ENCODE results near the gene HM13. TPM values are rescaled to one million over a fixed set of nuclear protein-coding genes. Genes with fewer than 3 reads are reported as not detected.

Gene HM13
- total and polyA plus RNA-seq, 2 donors (not counting 1 experiment from before 2014, with no cell fraction given): 73.2 to 85.1 TPM

DNA sequence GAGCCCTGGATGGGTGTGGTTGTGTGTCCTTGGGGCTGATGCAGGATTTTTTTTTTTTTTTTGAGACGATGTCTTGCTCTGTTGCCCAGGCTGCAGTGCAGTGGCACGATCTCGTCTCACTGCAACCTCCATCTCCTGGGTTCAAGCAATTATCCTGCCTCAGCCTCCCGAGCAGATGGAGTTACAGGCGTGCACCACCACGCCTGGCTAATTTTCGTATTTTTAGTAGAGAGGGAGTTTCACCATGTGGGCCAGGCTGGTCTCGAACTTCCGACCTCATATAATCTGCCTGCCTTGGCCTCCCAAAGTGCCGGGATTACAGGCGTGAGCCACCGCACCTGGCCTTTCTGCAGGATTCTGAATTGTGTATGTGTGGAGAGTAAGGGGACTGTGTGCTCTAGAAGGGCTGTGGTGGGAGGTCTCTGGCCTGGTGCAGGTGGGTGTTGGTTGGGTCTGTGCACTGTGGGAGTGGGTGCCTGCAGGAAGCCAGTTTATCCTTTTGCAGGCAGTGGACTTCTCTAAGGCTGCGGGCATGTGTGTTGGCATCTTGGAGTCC lies 79.8 kb downstream of the HM13 start:
- ChIA-PET POLR2A (no interaction called here), CTCF (no interaction called here)
- H3K36me3 ChIP-seq (replicated peaks in 1 of 2; ENCODE audit: control extremely low read depth in 1 of 2, control insufficient read depth in 1 of 2, extremely low read depth in 1 of 2, insufficient read depth in 2 of 2, low read length in 1 of 2): no peaks in the 10 kb centered on the region
- H3K4me2 ChIP-seq (replicated peaks; ENCODE audit: low read depth, low read length, poor library complexity, severe bottlenecking): no peak overlapping the region
- Mint-ChIP-seq H3K27ac (no peak overlapping the region), H3K9me3 (ENCODE audit: insufficient read depth) (no peaks in the 10 kb centered on the region), H3K4me1 (no peaks in the 10 kb centered on the region), H3K4me3 (no peak overlapping the region), H3K27me3 (peaks cover 3% of the 10 kb centered on the region)
- intact Hi-C loops (cut with micrococcal nuclease): no loop called here
- H3K27me3 ChIP-seq (replicated peaks in 1 of 4; ENCODE audit: control extremely low read depth in 1 of 4, control insufficient read depth in 3 of 4, insufficient read depth in 4 of 4, low read length in 3 of 4): no peaks in the 10 kb centered on the region
- no peaks in the 10 kb centered on the region for H4K20me1 ChIP-seq (ENCODE audit: control insufficient read depth, insufficient read depth, low read length, poor library complexity, severe bottlenecking)
- ATAC-seq (ENCODE audit: low read depth) (no peak), DNase-seq (no peak)
- no peak overlapping the region for H3K4me3 ChIP-seq (ENCODE audit: control extremely low read depth in 1 of 5, extremely low read depth in 1 of 5, insufficient read depth in 1 of 5, low read depth in 2 of 5, low read length in 4 of 5)
- TF ChIP-seq, protein P1, sequence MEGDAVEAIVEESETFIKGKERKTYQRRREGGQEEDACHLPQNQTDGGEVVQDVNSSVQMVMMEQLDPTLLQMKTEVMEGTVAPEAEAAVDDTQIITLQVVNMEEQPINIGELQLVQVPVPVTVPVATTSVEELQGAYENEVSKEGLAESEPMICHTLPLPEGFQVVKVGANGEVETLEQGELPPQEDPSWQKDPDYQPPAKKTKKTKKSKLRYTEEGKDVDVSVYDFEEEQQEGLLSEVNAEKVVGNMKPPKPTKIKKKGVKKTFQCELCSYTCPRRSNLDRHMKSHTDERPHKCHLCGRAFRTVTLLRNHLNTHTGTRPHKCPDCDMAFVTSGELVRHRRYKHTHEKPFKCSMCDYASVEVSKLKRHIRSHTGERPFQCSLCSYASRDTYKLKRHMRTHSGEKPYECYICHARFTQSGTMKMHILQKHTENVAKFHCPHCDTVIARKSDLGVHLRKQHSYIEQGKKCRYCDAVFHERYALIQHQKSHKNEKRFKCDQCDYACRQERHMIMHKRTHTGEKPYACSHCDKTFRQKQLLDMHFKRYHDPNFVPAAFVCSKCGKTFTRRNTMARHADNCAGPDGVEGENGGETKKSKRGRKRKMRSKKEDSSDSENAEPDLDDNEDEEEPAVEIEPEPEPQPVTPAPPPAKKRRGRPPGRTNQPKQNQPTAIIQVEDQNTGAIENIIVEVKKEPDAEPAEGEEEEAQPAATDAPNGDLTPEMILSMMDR (IDR thresholded peaks at IDR 0.05): no peak
- TF ChIP-seq EZH2 (IDR thresholded peaks at IDR 0.05; ENCODE audit: borderline replicate concordance, insufficient read depth, low read depth, low read length, poor library complexity, severe bottlenecking): no peak
- 97% methylated on average over 10 of the region's 13 CpGs for WGBS (ENCODE audit: insufficient coverage)
- no peaks in the 10 kb centered on the region for H3K79me2 ChIP-seq (ENCODE audit: control insufficient read depth, insufficient read depth, low read length)
- H3K4me1 ChIP-seq (ENCODE audit: control insufficient read depth in 2 of 2, insufficient read depth in 2 of 2, low read length in 2 of 2): no peaks in the 10 kb centered on the region
- no peak overlapping the region for H3K27ac ChIP-seq (ENCODE audit: low read length in 2 of 2)
- no peak overlapping the region for H2AFZ ChIP-seq (ENCODE audit: insufficient read depth, low read depth, low read length, poor library complexity, severe bottlenecking)
- H3K9me3 ChIP-seq (ENCODE audit: control extremely low read depth in 1 of 3, control insufficient read depth in 2 of 3, insufficient read depth in 1 of 3, low read length in 2 of 3): peaks cover 0 to 3% (median 0%) of the 10 kb centered on the region in 3 donors
- no peak overlapping the region for H3K9ac ChIP-seq (ENCODE audit: low read length)

DNA sequence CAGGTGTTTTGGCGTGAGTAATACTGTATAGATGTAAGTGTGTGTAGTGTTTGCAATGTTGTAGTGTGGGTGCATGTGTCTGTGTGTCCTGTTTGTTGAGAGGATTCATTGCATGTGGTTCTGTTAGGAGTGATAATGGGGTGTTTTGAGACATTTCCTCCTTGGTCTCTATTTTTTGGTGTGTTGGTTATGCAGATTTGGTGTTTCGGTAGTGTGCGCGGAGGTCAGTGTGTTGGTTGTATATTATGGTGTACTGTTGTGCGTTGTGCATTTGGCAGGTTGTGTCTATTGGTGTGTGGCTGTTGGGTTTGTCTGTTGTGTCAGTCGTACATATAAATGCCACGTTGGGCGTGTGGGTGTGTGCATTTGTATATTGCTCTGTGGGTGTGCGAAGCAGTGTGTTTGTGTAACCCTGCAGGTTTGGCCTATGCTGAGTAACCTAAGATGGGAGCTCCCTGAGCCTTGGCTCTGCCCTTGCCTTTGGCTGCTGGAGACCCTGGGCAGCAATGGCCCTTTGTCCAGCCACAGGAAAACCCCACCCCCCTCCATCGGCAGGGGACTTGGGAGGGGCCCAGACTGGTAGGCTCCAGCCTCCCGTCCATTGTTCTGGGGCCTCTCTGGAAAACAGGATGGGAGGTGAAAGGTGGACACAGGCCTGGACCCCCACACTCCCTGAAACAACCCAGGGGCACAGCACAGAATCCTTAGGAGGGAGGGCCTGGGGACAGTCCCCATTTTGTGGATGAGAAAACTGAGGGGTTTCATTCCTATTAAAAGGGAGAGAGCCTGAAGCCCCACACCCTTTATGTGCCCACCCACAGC lies 80.5 kb downstream of the HM13 start:
- no peaks in the 10 kb centered on the region for H3K9me3 Mint-ChIP-seq (ENCODE audit: insufficient read depth)
- Histone ChIP-seq H3K4me2 (replicated peaks; ENCODE audit: low read depth, low read length, poor library complexity, severe bottlenecking) (no peak overlapping the region), H4K20me1 (ENCODE audit: control insufficient read depth, insufficient read depth, low read length, poor library complexity, severe bottlenecking) (no peaks in the 10 kb centered on the region), H3K4me3 (ENCODE audit: control extremely low read depth in 1 of 5, extremely low read depth in 1 of 5, insufficient read depth in 1 of 5, low read depth in 2 of 5, low read length in 4 of 5) (no peak overlapping the region), H3K36me3 (replicated peaks in 1 of 2; ENCODE audit: control extremely low read depth in 1 of 2, control insufficient read depth in 1 of 2, extremely low read depth in 1 of 2, insufficient read depth in 2 of 2, low read length in 1 of 2) (no peaks in the 10 kb centered on the region), H3K27ac (ENCODE audit: low read length in 2 of 2) (no peak overlapping the region), H3K79me2 (ENCODE audit: control insufficient read depth, insufficient read depth, low read length) (no peaks in the 10 kb centered on the region), H2AFZ (ENCODE audit: insufficient read depth, low read depth, low read length, poor library complexity, severe bottlenecking) (no peak overlapping the region), H3K4me1 (ENCODE audit: control insufficient read depth in 2 of 2, insufficient read depth in 2 of 2, low read length in 2 of 2) (no peaks in the 10 kb centered on the region), H3K9me3 (ENCODE audit: control extremely low read depth in 1 of 3, control insufficient read depth in 2 of 3, insufficient read depth in 1 of 3, low read length in 2 of 3) (peaks cover 0 to 3% (median 0%) of the 10 kb centered on the region in 3 donors), H3K9ac (ENCODE audit: low read length) (no peak overlapping the region), H3K27me3 (replicated peaks in 1 of 4; ENCODE audit: control extremely low read depth in 1 of 4, control insufficient read depth in 3 of 4, insufficient read depth in 4 of 4, low read length in 3 of 4) (no peaks in the 10 kb centered on the region)
- intact Hi-C loops (cut with micrococcal nuclease): no loop called here
- ATAC-seq (ENCODE audit: low read depth) (no peak), DNase-seq (no peak)
- H3K27me3 Mint-ChIP-seq: peaks cover 3% of the 10 kb centered on the region
- ChIA-PET CTCF (no interaction called here), POLR2A (no interaction called here)
- no peak overlapping the region for H3K4me3 Mint-ChIP-seq
- no peaks in the 10 kb centered on the region for H3K4me1 Mint-ChIP-seq
- TF ChIP-seq, protein P1 (IDR thresholded peaks at IDR 0.05): no peak
- no peak for TF ChIP-seq EZH2 (IDR thresholded peaks at IDR 0.05; ENCODE audit: borderline replicate concordance, insufficient read depth, low read depth, low read length, poor library complexity, severe bottlenecking)
- WGBS (ENCODE audit: insufficient coverage): 92% methylated on average over 9 of the region's 11 CpGs
- no peak overlapping the region for H3K27ac Mint-ChIP-seq
